Psoas muscle (tissue), 8 donors: ENCODE data around the gene PLXNA4. TPM values are rescaled to one million over a fixed set of nuclear protein-coding genes. Genes with fewer than 3 reads are reported as not detected.

Experiments used
- ATAC-seq, 4 donors: fragments of 200-7000 bp; cut with Tn5 transposase; one replicate each; pipeline ENCODE4 v1.9.1; 2020; ENCODE audit warnings: moderate library complexity in 3 of 4, mild to moderate bottlenecking in 2 of 4
- DNase-seq, 2 donors: peaks; one replicate each; pipeline ENCODE4 v3.0.0-alpha.2; 2020
- H3K27ac ChIP-seq: fragments of 200-600 bp; one replicate; pipeline ENCODE4 v1.8.0; 2022
- H3K27me3 ChIP-seq, 3 donors: fragments of 200-600 bp in 1 of 3; one replicate each; pipeline versions ENCODE4 v1.6.1 to v1.8.0; 2013 to 2022; ENCODE audit warnings: low read length in 2 of 3, mild to moderate bottlenecking in 2 of 3, moderate library complexity in 1 of 3; ENCODE audit not compliant: insufficient read depth in 3 of 3
- H3K36me3 ChIP-seq, 2 donors: fragments of 200-600 bp in 1 of 2; one replicate each; pipeline versions ENCODE4 v1.6.1 to v1.8.0; 2013 to 2022; ENCODE audit warnings: low read depth in 1 of 2, mild to moderate bottlenecking in 1 of 2, moderate library complexity in 1 of 2; ENCODE audit not compliant: insufficient read depth in 1 of 2
- H3K4me1 ChIP-seq: fragments of 200-600 bp; one replicate; pipeline ENCODE4 v1.8.0; 2022
- H3K4me3 ChIP-seq: fragments of 200-600 bp; one replicate; pipeline ENCODE4 v1.8.0; 2022; ENCODE audit warnings: mild to moderate bottlenecking
- H3K9me3 ChIP-seq: fragments of 200-600 bp; one replicate; pipeline ENCODE4 v1.8.0; 2022
- WGBS, 3 donors: extraction: QIAGEN DNeasy Blood & Tissue Kit; methylation state at CpG; one replicate each; pipeline versions ENCODE4 v1.1.6 to v1.1.7; 2013; 5-methylcytosine and 5-hydroxymethylcytosine counted together
- intact Hi-C, 2 donors: fragments of 100-400 bp; cut with DNase I; formaldehyde crosslinking; loops; one replicate each; pipeline versions ENCODE4 v1.11.0 to v1.14.2; 2022
- polyA plus RNA-seq, 3 donors: library from polyadenylated mRNA; stranded (reverse); fragments of 200-250 nt; gene quantifications; one replicate each; pipeline ENCODE4 v1.2.3, GENCODE V29; 2013
- total RNA-seq, 4 donors: library from RNA; stranded (reverse); fragmentation: NEBNext Ultra II Directional in 2 of 4; extraction: Animal tissue kit (Norgen Biotek cat#: 25700) in 2 of 4; gene quantifications; one replicate each; pipeline versions ENCODE4 v1.2.1 to v1.2.4, GENCODE V29; 2021 to 2023
- TF ChIP-seq, protein P1 (sequence below): fragments of 200-600 bp; IDR thresholded peaks from one replicate; pipeline ENCODE4 v1.8.0; 2022; ENCODE audit warnings: antibody characterized with exemption
- donor health status: healthy with polysubstance abuse.
- donor health status: DM: no; HTN: no; CAD: no; lungs with moderate emphysema.
- donor health status: Bipolar disorder and iron deficiency.
- donor health status: healthy.
- donor health status: DM: yes; HTN: yes; CAD: no.
- donor health status: DM: no; HTN: no; CAD: no.
- donor health status: DM: no; HTN: no; CAD: no.
- donor health status: DM: yes; HTN: yes; CAD: no.

Gene PLXNA4
- total and polyA plus RNA-seq, 7 donors = 0.15 to 2.5 (median 0.88) TPM

DNA sequence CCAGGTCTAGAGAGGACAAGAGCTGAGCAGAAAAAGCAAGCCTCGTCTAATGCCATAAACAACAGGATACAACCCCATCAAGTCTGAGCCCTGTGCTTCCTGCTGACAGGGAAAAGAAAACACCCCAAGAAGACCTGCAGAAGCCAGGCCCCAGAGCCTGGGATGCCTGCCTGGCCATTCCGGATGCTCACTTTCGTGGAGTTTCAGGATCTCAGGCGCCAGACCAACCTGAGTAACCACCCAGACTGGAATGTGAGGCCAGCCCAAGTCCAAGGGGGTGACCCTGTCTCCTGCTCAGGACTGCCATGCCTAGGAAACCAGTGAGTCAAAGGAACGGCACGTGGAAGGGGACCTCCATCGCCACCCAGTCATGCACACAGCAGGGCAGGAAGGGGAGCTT is 74.3 kb downstream of the PLXNA4 start:
- H3K27me3 ChIP-seq = no peaks in the 10 kb centered on the region
- no peaks in the 10 kb centered on the region for H3K4me1 ChIP-seq
- no peak for ATAC-seq
- no peaks in the 10 kb centered on the region for H3K9me3 ChIP-seq
- intact Hi-C loops = no loop called here
- no peak overlapping the region for H3K27ac ChIP-seq
- no peak for DNase-seq
- 76 to 86% (median 82%) methylated on average over 7 of the region's 7 CpGs for WGBS, 3 donors
- TF ChIP-seq, protein P1, sequence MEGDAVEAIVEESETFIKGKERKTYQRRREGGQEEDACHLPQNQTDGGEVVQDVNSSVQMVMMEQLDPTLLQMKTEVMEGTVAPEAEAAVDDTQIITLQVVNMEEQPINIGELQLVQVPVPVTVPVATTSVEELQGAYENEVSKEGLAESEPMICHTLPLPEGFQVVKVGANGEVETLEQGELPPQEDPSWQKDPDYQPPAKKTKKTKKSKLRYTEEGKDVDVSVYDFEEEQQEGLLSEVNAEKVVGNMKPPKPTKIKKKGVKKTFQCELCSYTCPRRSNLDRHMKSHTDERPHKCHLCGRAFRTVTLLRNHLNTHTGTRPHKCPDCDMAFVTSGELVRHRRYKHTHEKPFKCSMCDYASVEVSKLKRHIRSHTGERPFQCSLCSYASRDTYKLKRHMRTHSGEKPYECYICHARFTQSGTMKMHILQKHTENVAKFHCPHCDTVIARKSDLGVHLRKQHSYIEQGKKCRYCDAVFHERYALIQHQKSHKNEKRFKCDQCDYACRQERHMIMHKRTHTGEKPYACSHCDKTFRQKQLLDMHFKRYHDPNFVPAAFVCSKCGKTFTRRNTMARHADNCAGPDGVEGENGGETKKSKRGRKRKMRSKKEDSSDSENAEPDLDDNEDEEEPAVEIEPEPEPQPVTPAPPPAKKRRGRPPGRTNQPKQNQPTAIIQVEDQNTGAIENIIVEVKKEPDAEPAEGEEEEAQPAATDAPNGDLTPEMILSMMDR = no peak
- no peak overlapping the region for H3K4me3 ChIP-seq
- H3K36me3 ChIP-seq = no peaks in the 10 kb centered on the region

DNA sequence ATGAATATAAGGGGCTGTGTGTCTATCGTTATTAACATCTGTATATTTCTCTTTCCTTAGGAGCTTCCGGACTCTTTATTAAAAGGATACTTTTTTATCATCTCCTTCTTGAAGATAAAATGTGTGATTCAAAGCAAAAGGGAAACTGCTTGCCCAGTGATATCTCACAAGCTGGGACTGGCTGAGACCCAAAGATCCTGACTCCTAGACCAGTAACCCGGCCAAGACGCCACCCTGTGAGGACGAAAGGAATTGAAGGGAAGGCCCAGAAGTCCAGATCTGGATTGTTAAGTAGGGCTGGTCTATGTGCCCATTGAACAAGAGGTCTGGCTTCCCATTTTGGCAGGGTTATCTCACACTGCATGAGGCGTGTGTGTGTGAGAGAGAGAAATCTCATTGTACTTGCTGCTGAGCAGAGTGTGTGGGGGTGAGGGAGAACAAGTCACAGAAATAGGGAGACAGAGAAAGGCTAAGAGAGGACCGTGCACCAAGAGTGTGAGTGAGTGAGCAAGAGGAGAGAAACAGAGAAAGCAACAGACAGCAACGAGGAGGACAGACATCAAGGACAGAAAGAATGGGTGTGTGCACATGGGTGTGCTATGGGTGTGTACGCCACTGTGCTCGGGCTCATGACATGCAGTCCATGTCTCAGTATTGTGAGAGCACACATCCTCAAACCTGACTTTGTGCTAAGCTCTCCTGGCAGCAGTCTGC is 75.4 kb downstream of the PLXNA4 start:
- no peaks in the 10 kb centered on the region for H3K4me1 ChIP-seq
- H3K36me3 ChIP-seq = no peaks in the 10 kb centered on the region
- no peak overlapping the region for H3K4me3 ChIP-seq
- ATAC-seq (peak in 3 of 4 donors; percentile 41 to 50 (median 44)), DNase-seq (peak; percentile 51 to 71)
- WGBS, 3 donors = 61 to 70% (median 67%) methylated on average over 10 of the region's 10 CpGs
- H3K9me3 ChIP-seq = no peaks in the 10 kb centered on the region
- intact Hi-C loops = no loop called here
- TF ChIP-seq, protein P1 = peak; percentile 9
- no peaks in the 10 kb centered on the region for H3K27me3 ChIP-seq
- H3K27ac ChIP-seq = no peak overlapping the region

DNA sequence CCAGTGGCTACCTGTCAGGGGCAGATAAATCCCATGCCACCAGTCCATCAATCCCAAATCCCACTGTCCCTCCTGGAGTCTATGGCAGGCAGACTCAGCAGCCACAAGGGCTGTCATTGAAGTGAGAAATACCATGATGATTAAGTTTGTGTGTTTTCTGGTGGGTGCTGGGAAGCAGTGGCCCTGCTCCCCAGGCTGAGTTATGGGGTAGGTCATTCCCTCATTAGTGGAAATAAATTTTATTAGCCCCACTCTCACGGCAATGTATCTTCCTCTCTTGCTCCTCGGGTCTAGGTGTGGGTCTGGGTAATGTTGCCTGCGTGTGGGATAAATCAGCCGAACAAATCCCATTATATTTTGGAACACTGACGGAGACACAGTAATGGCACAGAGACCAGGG is 76.8 kb downstream of the PLXNA4 start:
- Histone ChIP-seq H3K4me3 (no peak overlapping the region), H3K27me3 (no peaks in the 10 kb centered on the region), H3K4me1 (no peaks in the 10 kb centered on the region), H3K36me3 (no peaks in the 10 kb centered on the region), H3K9me3 (no peaks in the 10 kb centered on the region), H3K27ac (no peak overlapping the region)
- TF ChIP-seq, protein P1 = no peak
- DNase-seq (no peak), ATAC-seq (no peak)
- 79 to 84% (median 82%) methylated on average over 5 of the region's 5 CpGs for WGBS, 3 donors
- intact Hi-C loops = no loop called here

DNA sequence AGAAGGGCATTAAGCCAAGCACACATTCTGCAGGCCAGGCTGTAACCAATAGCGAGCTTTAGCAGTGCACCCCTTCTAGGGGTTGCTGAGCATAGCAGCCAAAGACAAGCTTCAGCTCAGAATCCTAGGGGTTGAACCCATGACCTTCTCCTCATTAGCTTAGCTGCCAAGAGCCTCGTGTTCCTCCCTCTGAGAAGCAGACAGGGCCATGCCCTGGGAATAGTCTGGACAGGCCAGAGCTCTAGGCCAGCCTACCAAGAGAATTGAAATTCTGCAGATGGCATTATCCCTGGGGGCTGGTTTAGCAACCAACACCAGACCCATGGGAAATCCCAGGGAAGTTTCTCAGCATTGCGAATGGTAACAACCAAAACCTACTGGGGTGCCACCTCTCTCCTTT is 77.2 kb downstream of the PLXNA4 start:
- no peaks in the 10 kb centered on the region for H3K36me3 ChIP-seq
- intact Hi-C loops = no loop called here
- 67 to 79% (median 71%) methylated on average over 3 of the region's 3 CpGs for WGBS, 3 donors
- no peak overlapping the region for H3K4me3 ChIP-seq
- no peaks in the 10 kb centered on the region for H3K9me3 ChIP-seq
- no peaks in the 10 kb centered on the region for H3K4me1 ChIP-seq
- TF ChIP-seq, protein P1 = no peak
- no peak for DNase-seq
- ATAC-seq = no peak
- no peaks in the 10 kb centered on the region for H3K27me3 ChIP-seq
- no peak overlapping the region for H3K27ac ChIP-seq

DNA sequence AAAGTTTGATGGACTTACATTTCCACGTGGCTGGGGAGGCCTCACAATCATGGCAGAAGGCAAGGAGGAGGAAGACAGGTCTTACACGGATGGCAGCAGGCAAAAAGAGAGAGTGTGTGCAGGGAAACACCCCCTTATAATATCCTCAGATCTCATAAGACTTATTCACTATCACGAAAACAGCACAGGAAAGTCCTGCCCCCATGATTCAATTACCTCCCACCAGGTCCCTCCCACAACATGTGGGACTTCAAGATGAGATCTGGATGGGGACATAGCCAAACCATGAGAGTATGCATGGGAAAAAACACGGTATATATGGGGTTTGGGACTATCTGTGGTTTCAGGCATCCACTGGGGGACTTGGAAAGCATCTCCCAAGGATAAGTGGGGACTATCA is 78.0 kb downstream of the PLXNA4 start:
- TF ChIP-seq, protein P1 = no peak
- no peaks in the 10 kb centered on the region for H3K9me3 ChIP-seq
- whole genome bisulfite sequencing, 3 donors = 69 to 83% (median 69%) methylated on average over 4 of the region's 4 CpGs
- H3K4me3 ChIP-seq = no peak overlapping the region
- intact Hi-C loops = no loop called here
- no peaks in the 10 kb centered on the region for H3K4me1 ChIP-seq
- ATAC-seq = no peak
- no peak overlapping the region for H3K27ac ChIP-seq
- H3K36me3 ChIP-seq = no peaks in the 10 kb centered on the region
- no peaks in the 10 kb centered on the region for H3K27me3 ChIP-seq
- DNase-seq = no peak
